ENCODE results near the gene KRT3. TPM values are rescaled to one million over a fixed set of nuclear protein-coding genes. Genes with fewer than 3 reads are reported as not detected.
"Not testable (repeated sequence)": the region's sequence is repeated elsewhere in the genome, so short reads cannot be mapped to it uniquely, and the experiment has no call there.

KRT3 gene
- total RNA-seq, 1 donor, result not detected

DNA sequence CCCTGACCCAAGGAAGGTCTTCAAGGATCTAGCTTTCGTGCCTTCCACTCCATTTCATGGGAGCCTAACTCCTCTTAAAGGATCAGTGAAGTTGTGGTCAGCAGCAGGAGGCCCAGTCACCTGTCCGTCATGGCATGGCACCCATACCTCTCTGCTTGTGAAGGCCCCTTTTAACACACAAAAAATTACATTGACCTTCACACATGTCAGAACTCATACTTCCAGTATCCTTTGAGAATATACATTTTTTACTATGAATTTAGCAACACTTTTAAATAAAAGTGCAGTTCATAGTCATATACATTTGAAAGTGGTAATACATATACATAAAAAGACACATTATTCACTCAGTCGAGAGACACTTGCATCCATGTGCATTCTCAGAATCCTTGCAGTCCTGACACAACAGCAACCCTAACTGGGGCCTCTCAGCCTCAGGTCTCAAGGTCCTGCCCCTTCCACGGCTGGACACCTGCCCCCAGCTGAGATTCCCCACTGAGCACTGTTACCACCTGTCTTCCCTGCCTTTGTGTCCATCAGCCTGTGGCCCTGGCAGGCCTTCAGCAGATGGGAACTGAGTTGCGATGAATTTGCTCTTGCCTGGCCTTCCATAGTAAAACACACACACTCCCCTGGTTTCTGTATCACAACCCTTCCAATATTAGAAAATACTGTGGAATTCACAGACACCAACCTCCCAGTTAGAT, 3.7 kb upstream of the KRT3 start:
- DNase-seq (ENCODE audit: low read depth in 2 of 3, low spot score in 2 of 3), result no peak

DNA sequence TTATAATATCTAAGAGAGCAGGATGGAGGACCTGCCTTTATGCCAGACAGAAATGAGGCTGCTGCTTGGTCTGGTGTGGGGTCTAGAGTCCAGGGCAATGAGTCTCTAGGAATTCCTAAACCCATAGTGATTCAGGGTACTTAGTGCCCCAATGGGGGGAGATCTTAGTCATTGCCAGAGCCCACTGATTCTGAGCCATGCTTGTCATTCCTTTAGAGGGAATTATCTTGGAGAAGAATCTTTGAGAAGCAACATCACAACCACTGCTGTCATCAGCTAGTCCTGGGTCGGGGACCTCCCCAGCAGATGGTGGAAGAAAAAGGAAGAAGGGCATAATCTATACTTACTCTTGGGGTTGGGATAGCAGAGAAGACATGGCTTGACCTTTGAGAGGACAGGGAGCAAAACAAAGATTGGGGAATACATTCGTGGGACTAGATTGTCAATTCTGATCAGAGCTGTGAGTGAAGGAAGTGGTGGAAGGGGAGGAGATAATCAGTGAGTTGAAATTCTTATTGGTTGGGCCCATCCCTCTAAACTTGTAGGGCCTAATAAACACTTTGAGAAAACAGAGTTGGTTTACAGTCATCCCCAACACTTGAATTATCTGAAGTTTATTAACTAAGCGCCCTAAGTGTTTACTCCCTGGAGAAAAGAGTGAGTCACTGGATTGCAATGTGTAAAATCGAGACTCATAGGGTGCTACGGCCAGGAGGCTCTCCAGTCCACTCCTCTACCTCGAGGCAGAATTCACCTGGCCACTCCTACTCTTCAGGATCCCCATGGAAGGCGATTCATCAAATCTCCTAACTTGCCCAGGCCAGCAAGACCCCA, 3.0 kb upstream of the KRT3 start:
- DNase-seq (ENCODE audit: low read depth in 2 of 3, low spot score in 2 of 3), result no peak

DNA sequence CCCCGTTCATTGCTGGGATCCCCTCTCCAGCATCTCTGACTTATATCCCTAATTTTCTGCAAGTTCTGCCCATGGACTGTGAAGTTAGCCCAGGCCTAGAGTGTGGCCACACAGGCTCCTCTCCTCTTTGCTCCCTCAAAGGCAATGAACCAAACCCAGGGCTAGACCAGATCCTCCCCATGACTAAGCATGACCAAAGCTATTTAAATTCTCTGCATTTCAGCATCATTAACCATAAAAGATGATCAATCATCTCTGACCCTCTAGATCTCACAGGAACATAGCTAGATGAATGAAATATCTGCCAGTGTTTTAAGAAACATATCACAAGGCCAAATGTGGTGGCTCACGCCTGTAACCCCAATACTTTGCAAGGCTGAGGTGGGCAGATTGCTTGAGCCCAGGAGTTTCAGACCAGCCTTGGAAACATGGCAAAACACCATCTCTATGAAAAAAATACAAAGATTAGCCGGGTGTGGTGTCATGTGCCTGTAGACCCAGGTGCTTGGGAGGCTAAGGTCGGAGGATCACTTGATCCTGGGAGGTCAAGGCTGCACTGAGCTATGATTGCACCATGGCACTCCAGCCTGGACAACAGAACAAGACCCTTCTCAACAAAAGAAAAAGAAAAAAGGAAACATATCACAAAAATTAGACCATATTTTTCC, 2.2 kb upstream of the KRT3 start:
- no peak for DNase-seq (ENCODE audit: low read depth in 2 of 3, low spot score in 2 of 3)

DNA sequence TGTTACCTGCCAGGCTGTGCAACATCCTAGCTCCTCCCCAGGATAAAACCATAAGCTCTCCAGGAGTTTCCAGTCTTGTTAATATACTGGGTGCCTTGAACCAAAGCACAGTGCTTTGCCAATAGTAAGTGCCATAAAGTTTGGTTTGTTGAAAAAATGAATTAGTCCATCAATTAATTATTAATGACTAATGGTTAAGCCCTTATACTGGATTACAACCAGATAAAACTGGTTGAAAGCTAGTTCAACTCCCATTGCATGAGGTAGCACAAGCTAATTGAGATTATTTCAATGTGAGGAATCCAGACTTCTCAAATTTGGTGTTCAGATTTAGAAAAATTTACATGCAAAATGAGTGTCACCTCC, 1.6 kb upstream of the KRT3 start:
- no peak for DNase-seq (ENCODE audit: low read depth in 2 of 3, low spot score in 2 of 3)

DNA sequence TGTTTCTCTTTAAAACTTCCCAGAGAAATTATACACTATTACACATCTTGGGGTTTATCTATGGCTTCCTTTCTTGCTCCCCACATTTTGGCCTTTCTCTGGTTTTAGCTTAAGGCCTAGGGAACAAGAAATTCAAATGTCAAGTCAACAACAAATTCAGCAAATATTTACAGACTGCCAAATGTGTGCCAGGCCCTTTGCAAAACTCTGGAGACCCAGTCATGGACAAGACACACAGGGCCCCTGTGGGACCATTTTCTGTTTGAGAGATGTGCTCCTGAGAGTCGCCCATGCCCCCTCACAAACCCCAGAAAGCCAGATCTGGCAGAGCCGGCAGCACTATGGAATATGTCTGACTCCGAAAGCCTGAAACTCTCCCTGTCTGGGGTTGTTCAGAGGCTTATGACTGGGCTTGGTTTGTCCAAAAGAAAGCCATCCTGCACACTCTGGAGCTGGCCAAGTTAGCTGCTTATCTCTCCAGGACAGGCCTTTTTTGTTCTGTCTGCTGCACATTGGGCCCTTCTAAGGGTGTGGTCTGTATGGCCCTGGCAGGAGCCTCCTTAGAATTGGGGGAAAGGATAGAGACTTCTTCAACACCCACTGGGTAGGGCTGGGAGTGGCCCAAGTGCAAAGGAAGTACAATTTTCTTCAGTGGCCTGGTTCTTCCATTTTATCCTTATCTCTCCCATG, 1.1 kb upstream of the KRT3 start:
- no peak for DNase-seq (ENCODE audit: low read depth in 2 of 3, low spot score in 2 of 3)

DNA sequence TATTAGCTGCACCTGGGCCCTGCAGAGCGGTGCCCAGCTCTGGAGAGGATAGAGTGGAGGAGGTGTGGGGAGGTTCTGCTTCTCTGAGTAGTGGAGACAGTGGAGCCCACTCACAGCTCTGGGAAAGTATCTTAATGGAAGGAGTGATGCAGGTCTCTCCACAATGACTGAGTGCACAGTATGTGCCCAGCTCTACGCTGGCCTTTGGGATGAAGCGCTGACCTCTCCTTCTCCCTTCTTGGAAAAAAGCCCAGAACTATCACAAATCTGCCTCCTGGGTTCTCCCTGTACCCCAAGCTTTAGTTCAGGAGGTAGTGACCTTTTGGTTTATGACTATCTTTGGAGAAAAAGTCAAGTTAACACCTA, 495 bp upstream of the KRT3 start:
- DNase-seq (ENCODE audit: low read depth in 2 of 3, low spot score in 2 of 3), result no peak

DNA sequence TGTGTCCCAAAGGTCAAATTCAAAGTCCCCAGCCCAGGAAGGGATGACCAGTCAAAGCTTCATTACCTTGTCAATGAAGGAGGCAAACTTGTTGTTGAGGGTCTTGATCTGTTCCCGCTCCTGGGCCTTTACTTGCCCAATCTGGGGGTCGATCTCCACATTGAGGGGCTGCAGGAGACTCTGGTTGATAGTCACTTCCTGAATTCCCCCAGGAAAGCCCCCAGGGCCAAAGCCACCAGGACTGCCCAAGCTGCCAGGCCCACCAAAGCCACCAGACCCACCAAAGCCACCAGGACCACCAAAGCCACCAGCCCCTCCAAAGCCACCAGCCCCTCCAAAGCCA, 614 bp downstream of the KRT3 start:
- not testable (repeated sequence) for DNase-seq (ENCODE audit: low read depth in 2 of 3, low spot score in 2 of 3)

DNA sequence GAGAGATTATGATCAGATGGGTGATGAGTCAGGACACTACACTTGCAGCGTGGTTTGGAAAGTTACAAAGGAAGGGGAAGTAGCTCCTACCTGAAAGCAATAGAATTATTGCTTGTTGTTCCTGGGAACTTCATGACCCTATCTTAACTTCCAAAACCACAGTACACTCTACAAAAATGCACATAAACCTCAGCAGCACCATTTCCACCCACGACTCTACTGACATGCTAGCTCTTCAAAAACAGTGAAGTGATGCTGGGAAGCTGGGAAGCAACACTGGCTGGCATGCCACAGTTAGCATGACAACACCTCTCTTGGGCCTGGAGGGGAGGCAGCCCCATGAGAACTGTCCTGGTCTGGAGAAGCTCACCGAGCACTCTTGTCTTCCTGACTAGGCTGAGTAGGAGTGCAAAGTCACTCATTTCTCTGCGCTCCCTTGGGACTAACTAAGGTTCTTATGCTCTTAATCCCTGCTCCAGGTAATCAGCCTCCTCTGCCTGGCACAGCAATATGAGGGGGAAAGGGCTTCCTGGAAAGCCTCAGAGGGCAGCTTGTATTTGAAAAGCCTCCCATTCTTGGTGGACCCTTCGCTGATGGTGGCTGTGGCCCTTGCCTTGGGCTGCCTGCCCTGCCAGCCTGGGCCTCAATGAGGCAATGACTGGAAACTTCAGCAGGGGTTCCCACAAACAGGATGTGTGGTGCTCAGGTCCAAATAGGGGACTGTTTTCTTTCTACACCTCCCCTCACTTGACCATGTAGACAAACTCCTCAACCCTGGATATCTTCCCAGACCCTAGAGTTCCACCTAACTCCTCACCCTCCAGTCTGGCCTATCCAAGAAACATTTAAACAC, 1.2 kb downstream of the KRT3 start:
- no peak for DNase-seq (ENCODE audit: low read depth in 2 of 3, low spot score in 2 of 3)

DNA sequence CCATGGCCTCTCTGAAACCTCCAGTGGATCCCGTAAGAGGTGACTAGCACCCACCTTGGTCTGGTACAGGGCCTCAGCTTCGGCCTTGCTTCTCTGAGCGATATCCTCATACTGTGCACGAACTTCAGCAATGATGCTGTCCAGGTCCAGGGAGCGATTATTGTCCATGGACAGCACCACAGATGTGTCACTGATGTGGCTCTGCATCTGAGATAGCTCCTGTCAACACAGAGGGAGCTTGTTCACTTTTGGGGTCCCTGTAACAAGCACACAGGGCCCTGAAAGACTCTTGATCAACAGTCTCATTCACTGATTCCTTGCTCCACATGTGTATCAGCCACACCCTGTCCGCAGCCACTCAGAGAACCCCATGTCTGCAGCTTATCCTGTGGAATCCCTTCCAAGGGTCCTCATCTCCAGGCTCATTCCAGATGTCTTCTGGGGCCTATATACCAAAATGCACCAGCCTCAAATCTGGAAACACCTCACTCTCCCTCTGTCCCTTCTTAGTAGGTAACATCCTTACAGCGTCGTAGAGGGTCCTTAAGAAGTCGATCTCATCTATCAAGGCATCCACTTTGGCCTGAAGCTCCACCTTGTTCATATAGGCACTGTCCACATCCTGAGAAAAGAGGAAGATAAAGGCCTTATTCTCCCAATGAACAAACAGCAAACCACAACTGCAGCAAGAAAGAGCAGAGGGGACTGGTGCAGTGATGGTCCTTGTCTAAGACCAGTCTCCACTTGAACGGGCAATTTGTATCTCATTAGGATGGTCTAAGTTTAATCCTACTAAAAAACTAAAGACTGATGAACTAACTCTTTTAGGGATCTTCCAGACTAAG, 3.5 kb downstream of the KRT3 start:
- peak in 1 of 3 donors; percentile 28 for DNase-seq (ENCODE audit: low read depth in 2 of 3, low spot score in 2 of 3)

DNA sequence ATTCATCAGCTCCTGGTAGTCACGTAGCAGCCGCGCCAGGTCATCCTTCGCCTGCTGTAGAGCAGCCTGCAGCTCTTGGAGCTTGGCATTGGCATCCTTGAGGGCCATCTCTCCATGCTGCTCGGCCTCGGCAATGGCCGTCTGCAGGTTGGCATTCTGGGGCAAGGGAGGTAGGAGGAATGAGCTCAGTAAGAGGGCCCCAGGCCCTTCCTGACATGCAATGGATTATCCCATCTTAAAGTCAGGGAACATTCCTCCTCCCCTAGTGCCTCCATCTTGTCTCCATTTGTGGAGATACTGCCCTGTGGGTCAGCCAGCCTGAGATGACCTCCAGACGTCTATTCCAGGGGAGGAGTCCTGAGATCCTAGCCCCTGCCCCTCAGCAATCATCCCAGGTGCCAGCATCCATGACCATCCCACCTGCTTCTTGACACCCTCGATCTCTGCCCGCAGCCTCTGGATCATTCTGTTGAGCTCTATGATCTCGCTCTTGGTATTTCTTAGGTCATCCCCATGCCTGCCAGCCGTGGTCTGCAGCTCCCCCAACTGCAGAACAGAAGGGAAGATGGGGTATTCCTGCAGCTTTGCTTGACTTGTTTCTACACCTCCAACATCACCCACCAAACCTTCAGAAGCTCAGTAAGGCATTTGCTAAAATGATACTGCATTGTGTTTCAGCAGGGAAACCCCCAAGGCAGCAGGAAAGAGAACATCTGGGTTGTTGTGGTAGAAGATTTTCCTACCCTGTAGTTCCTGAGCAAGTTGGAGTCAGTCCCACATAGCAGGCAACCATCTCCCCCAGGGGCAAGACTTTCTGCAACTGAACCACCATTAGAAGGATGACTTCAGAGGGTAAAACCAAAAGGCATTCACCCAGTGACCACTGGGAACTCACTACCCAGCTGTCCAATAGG, 4.4 kb downstream of the KRT3 start:
- no peak for DNase-seq (ENCODE audit: low read depth in 2 of 3, low spot score in 2 of 3)

DNA sequence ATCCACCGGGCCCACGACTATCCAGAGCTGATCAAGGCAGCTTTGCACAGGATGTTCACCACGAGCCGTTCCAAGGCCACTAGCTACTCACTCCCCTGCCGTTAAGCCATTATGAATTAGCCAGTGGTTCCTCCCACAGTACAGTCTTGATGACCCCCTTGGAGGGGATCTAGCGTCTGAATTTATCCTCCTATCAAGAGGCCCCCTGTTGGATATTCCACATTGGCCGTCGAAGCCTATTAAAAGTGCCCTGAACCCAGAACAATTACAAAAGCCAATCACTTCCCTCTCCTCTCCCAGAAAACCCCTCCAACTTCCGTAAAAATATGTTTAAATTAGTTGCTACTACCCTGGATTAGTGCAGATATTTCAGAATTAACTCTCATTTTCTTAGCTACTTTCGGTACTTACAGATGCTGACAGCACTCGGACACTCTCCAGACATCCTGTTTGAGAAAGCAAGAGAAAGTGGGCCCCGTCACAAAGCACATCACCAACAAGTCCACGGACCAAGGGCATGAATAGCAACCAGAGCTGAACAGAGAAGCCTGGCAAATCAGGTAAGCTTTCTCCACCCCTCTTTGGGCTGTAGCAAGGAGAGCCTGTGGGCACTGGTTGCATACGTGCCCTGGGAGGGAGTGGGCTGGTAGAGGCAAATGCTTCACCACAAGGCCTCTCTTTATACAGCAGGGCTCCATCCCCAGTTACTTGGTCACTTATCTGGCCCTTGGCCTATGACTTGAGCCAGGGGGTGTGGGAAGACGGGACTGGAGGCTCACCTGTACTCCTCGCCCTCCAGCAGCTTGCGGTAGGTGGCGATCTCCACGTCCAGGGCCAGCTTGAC, 5.3 kb downstream of the KRT3 start:
- DNase-seq (ENCODE audit: low read depth in 2 of 3, low spot score in 2 of 3), result no peak

DNA sequence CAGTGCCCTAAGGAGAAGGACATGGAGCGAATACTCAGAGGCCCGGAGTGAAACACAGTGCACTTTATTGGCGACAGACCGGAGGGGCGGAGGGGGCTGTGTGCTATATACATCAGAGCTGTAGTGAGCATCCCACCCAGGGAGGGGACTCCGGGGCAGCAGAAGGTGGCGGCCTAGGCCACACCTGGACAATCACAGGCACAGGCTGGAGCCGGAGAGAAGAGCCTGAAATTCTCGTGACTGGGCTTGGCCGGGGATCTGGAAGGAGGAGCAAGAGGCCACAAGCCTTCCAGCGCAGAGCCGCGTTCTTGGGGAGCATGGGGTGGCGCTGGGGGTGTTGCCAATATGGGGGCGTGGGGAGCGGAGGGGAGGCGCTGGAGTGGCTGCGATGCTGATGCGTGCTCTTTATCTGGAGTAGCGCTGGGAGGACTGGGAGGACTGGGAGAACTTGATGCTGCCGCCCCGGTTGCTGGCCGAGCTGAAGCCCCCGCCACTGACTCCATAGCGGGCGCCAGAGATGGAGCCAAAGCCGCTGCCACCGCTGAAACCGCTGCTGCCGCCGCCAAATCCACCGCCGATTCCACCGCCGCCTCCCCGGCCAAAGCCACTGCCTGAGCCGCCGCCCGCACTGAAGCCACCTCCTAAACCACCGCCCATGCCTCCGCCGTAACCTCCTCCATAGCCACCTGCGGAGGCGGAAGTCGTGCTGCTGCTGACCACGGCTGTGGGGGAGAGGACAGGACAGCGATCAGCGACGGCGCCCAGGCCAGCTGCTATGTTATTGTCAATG, 6.1 kb downstream of the KRT3 start:
- peak in 1 of 3 donors; percentile 4 for DNase-seq (ENCODE audit: low read depth in 2 of 3, low spot score in 2 of 3)

DNA sequence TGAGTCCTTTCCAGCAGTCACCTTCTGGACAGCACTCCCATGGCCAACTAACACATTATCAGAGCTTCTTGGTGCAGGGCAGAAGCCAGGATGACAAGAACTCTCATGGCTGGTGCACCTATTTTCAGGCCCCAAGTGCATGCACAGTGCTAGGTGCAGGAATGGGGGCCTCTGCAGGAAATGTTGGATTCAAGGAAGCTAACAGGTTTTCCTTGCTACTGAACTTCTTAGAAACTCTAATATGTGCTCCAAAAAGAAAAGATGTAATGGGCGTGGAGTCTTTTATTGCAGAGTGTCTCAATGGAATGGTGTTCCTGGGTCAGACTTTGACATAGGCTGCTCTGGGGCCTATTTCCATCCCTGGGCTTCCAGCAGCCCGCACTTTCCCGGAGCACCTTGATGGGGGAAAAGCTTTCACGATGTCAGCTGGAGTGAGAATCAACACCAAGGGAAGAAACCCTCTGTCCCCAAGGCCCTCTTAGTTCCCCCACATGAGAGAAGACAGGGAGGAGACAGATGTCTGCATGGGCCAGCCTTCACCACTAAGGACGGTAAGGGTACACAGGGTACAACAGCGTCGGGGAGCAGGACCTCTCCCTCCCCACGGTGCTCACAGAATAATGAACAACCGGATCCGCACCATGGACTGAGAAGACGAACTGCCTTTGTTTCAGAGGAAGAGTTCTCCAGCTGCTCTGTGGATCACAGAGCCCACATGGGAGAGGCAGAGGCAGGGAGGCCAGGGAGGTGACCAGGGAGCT, 6.9 kb downstream of the KRT3 start:
- DNase-seq (ENCODE audit: low read depth in 2 of 3, low spot score in 2 of 3), result no peak

DNA sequence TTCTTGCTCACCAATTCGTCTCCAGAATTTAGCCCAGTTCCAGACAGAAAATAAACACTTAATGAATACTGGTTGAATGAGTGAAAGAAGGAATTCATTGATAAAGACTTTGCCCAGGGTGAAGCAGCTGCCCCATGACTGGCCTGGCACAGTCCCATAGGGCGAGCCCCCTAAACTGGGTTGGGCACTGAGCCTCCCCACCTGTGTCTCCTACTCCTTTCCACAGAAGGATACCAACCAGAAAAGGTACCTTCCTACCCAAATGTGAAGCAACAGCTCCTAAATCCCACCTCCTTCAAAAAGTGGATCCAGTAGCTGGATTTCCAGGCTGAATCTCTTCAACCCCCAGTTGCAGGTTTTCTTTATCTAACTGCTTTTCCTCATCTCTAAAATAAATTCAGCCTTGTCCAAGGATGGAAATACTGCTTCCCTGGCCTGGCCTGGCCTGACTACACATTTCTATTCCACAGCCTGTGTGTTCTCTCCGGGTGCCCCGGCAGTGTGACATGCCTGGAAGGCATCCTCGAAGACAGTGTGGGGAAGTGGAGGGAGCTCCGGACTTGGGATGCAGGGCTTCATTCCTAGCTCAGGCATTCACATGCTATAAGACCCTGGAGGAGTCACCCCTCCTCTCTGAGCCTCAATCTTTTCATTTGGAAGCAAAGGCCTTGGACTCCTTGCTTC, 7.6 kb downstream of the KRT3 start:
- no peak for DNase-seq (ENCODE audit: low read depth in 2 of 3, low spot score in 2 of 3)
